Measurements from ENCODE around the gene DLGAP1.
"Not testable (repeated sequence)": the region's sequence is repeated elsewhere in the genome, so short reads cannot be mapped to it uniquely, and the experiment has no call there.

The DLGAP1 gene

GRCh38 chr18:3605954-3606443 lies 849.1 kb downstream of the DLGAP1 start:
- DNase-seq (ENCODE audit: extremely low read depth, insufficient read length), result no peak
- H3K36me3 ChIP-seq (ENCODE audit: control insufficient read depth, insufficient read depth, low read length), result no peaks in the 10 kb centered on the region
- no peak overlapping the region for H3K4me3 ChIP-seq (replicated peaks; ENCODE audit: low read depth, low read length)
- no peaks in the 10 kb centered on the region for H3K27me3 ChIP-seq (replicated peaks; ENCODE audit: control insufficient read depth, insufficient read depth, low read length)
- TF ChIP-seq, protein P1, sequence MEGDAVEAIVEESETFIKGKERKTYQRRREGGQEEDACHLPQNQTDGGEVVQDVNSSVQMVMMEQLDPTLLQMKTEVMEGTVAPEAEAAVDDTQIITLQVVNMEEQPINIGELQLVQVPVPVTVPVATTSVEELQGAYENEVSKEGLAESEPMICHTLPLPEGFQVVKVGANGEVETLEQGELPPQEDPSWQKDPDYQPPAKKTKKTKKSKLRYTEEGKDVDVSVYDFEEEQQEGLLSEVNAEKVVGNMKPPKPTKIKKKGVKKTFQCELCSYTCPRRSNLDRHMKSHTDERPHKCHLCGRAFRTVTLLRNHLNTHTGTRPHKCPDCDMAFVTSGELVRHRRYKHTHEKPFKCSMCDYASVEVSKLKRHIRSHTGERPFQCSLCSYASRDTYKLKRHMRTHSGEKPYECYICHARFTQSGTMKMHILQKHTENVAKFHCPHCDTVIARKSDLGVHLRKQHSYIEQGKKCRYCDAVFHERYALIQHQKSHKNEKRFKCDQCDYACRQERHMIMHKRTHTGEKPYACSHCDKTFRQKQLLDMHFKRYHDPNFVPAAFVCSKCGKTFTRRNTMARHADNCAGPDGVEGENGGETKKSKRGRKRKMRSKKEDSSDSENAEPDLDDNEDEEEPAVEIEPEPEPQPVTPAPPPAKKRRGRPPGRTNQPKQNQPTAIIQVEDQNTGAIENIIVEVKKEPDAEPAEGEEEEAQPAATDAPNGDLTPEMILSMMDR (IDR thresholded peaks at IDR 0.05; ENCODE audit: insufficient read depth, low read length, poor library complexity, severe bottlenecking), result no peak

DNA sequence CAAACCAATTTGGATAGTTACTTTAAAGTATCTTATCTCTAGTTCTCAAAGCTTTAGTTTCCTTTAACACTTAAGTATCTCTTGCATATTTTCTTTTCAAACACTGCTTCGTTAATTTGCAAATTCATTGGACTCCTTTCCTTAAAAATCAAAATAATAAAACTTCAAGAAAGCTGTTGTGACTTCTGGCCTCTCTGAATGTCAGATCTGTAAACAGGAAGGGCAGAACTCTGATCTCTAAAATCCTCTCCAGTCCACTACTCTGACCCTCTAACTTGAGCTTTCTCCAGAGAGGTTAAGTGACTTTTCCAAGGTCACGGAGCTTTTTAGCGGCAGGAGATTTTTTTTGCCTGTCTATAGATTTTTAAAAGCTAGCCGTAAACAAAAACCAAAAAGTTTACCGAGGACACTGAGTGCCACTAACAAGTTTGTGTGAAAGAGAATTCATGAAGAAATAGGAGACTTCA lies 849.6 kb downstream of the DLGAP1 start:
- Histone ChIP-seq H3K4me3 (replicated peaks; ENCODE audit: low read depth, low read length) (no peak overlapping the region), H3K27me3 (replicated peaks; ENCODE audit: control insufficient read depth, insufficient read depth, low read length) (no peaks in the 10 kb centered on the region), H3K36me3 (ENCODE audit: control insufficient read depth, insufficient read depth, low read length) (no peaks in the 10 kb centered on the region)
- no peak for DNase-seq (ENCODE audit: extremely low read depth, insufficient read length)
- TF ChIP-seq, protein P1 (IDR thresholded peaks at IDR 0.05; ENCODE audit: insufficient read depth, low read length, poor library complexity, severe bottlenecking), result no peak

DNA sequence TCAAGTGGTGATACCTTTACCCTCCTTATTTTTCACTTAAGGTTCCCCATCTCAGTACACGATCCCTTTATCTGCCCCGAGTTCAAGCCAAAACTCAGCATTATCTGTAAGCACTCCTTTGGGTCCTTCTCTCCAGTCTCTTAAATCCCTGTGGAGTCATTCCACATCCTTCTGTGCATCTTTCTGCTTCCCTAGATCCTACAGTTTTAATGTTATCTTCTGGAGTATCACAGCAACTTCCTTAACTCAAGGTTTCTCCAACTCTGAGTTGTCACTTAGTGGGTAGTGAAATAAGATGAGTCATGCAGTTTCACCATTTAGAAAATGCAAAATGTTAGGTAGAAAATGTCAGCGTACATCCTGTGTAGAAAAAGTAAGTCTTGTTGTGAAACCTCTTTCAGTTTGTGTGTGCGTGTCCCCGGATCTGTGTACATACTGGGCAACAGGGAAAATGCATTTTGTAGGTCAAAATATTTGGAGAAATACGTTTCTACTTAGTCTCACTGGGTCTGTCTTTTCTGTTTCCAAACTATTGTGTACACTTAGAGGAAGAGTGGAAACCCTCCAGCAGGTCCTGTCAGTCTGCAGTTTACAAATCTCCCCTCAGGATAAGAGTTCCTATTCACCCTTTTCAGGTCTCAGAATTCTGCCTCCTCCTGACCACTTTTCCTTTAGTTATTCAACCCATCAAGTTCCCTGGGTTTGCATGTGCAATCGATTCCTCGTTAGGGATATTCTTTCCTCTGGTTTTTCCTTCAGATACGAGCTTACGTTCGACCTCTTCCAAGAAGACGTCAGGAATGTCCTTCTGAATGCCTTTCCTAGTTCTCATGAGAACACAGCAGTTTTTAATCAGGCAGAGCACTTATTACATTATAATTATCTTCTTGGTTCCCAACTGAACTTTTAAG lies 850.4 kb downstream of the DLGAP1 start:
- H3K4me3 ChIP-seq (replicated peaks; ENCODE audit: low read depth, low read length), result peak overlapping the region; percentile 38
- DNase-seq (ENCODE audit: extremely low read depth, insufficient read length), result no peak
- H3K27me3 ChIP-seq (replicated peaks; ENCODE audit: control insufficient read depth, insufficient read depth, low read length), result no peaks in the 10 kb centered on the region
- H3K36me3 ChIP-seq (ENCODE audit: control insufficient read depth, insufficient read depth, low read length), result no peaks in the 10 kb centered on the region
- TF ChIP-seq, protein P1 (IDR thresholded peaks at IDR 0.05; ENCODE audit: insufficient read depth, low read length, poor library complexity, severe bottlenecking), result no peak

- no peak for DNase-seq (ENCODE audit: extremely low read depth, insufficient read length)
- H3K27me3 ChIP-seq (replicated peaks; ENCODE audit: control insufficient read depth, insufficient read depth, low read length), result no peaks in the 10 kb centered on the region
- TF ChIP-seq, protein P1 (IDR thresholded peaks at IDR 0.05; ENCODE audit: insufficient read depth, low read length, poor library complexity, severe bottlenecking), result no peak
- H3K36me3 ChIP-seq (ENCODE audit: control insufficient read depth, insufficient read depth, low read length), result no peaks in the 10 kb centered on the region
- no peak overlapping the region for H3K4me3 ChIP-seq (replicated peaks; ENCODE audit: low read depth, low read length)
Observed at GRCh38 chr18:3604235-3604497, 850.9 kb downstream of the DLGAP1 start.

GRCh38 chr18:3603421-3604234 lies 851.5 kb downstream of the DLGAP1 start:
- H3K36me3 ChIP-seq (ENCODE audit: control insufficient read depth, insufficient read depth, low read length), result no peaks in the 10 kb centered on the region
- no peak overlapping the region; the same call in 1 of the 2 replicates for H3K4me3 ChIP-seq (replicated peaks; ENCODE audit: low read depth, low read length)
- TF ChIP-seq, protein P1 (IDR thresholded peaks at IDR 0.05; ENCODE audit: insufficient read depth, low read length, poor library complexity, severe bottlenecking), result no peak
- no peak for DNase-seq (ENCODE audit: extremely low read depth, insufficient read length)
- no peaks in the 10 kb centered on the region for H3K27me3 ChIP-seq (replicated peaks; ENCODE audit: control insufficient read depth, insufficient read depth, low read length)

GRCh38 chr18:3601106-3601755 lies 853.9 kb downstream of the DLGAP1 start:
- H3K4me3 ChIP-seq (replicated peaks; ENCODE audit: low read depth, low read length); DNase-seq (ENCODE audit: extremely low read depth, insufficient read length); H3K27me3 ChIP-seq (replicated peaks; ENCODE audit: control insufficient read depth, insufficient read depth, low read length): not testable (repeated sequence)

More at GRCh38 chr18:3601106-3601755, 853.9 kb downstream of the DLGAP1 start:
- H3K36me3 ChIP-seq (ENCODE audit: control insufficient read depth, insufficient read depth, low read length), result not testable (repeated sequence)

Data from GM06990 (cell line).